ENCODE data around the gene TMSB4X.
"Not testable (repeated sequence)": the region's sequence is repeated elsewhere in the genome, so short reads cannot be mapped to it uniquely, and the experiment has no call there.

The TMSB4X gene

DNA sequence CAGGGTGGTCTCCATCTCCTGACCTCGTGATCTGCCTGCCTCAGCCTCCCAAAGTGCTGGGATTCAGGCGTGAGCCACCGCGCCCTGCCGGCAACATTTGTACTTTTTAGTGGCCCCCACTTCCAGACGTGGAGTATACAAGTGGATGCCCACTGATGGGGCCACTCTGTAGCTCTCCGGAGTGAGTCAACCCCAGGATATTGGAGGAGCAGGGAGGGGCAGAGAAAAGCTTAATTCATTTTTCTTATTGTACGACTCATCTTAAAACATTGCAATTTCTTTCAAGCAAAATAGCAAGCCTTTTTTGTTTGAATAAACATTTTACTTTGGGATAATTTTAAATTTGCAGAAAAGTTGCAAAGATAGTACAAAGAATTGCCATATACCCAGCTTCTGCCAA is 34.9 kb downstream of the TMSB4X start:
- Histone ChIP-seq H3K27ac (ENCODE audit: low read depth, low read length) (no peak overlapping the region), H3K27me3 (ENCODE audit: control insufficient read depth, insufficient read depth, low read length) (no peaks in the 10 kb centered on the region), H3K4me1 (ENCODE audit: control insufficient read depth, insufficient read depth, low read length) (peaks cover 28% of the 10 kb centered on the region)

GRCh38 chrX:13010546-13010945 is 35.6 kb downstream of the TMSB4X start:
- peaks cover 29% of the 10 kb centered on the region for H3K4me1 ChIP-seq (ENCODE audit: control insufficient read depth, insufficient read depth, low read length)
- no peaks in the 10 kb centered on the region for H3K36me3 ChIP-seq (ENCODE audit: control insufficient read depth, insufficient read depth, low read length)
- H3K4me3 ChIP-seq (ENCODE audit: low read depth, low read length): no peak overlapping the region
- no peak overlapping the region for H3K27ac ChIP-seq (ENCODE audit: low read depth, low read length)
- H3K27me3 ChIP-seq (ENCODE audit: control insufficient read depth, insufficient read depth, low read length): no peaks in the 10 kb centered on the region
- H3K9ac ChIP-seq (ENCODE audit: low read depth, low read length): no peak overlapping the region
- no peaks in the 10 kb centered on the region for H3K9me3 ChIP-seq (ENCODE audit: control insufficient read depth, insufficient read depth, low read length)

More for the DNA sequence above, 34.9 kb downstream of the TMSB4X start:
- no peaks in the 10 kb centered on the region for H3K9me3 ChIP-seq (ENCODE audit: control insufficient read depth, insufficient read depth, low read length)
- H3K9ac ChIP-seq (ENCODE audit: low read depth, low read length): no peak overlapping the region
- no peak overlapping the region for H3K4me3 ChIP-seq (ENCODE audit: low read depth, low read length)
- H3K36me3 ChIP-seq (ENCODE audit: control insufficient read depth, insufficient read depth, low read length): no peaks in the 10 kb centered on the region

DNA sequence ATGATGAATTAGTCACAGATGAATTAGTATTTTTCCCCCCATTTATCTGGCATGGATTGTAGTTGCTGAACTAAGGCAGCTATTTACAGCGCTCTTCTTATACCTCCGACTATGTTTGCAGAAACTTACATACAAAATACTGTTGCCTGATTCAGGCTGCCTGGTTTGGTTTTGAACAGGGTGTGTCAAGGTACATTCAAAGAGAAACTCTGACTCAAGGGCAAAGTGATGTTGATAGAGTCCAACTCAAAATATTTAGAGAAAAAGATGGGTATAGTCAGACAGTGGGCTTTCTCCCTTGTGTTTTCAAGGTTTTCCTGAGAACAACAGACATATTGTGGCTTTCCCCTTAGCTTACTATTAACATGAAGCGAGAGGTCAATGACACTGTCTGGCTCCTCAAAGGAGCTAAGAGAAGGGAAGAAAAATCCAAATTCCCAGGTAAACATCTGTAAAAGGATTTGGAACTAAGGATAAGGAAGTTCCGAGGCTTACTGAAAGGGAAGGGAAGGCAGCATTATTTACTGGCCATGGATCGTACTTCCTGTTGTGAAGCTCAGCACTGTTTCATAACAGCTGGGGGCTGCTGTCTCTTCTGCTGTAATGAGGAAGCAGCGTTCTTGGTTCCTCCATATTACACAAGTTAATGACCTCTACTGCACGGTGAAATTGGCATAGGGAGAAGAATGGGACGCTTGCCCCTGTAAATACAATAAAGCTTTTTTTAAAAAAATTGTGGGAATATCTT is 38.6 kb downstream of the TMSB4X start:
- no peaks in the 10 kb centered on the region for H3K27me3 ChIP-seq (ENCODE audit: control insufficient read depth, insufficient read depth, low read length)
- no peaks in the 10 kb centered on the region for H3K36me3 ChIP-seq (ENCODE audit: control insufficient read depth, insufficient read depth, low read length)
- H3K9ac ChIP-seq (ENCODE audit: low read depth, low read length): no peak overlapping the region
- no peak overlapping the region for H3K27ac ChIP-seq (ENCODE audit: low read depth, low read length)
- H3K4me3 ChIP-seq (ENCODE audit: low read depth, low read length): no peak overlapping the region
- peaks cover 21% of the 10 kb centered on the region for H3K4me1 ChIP-seq (ENCODE audit: control insufficient read depth, insufficient read depth, low read length)
- H3K9me3 ChIP-seq (ENCODE audit: control insufficient read depth, insufficient read depth, low read length): no peaks in the 10 kb centered on the region

DNA sequence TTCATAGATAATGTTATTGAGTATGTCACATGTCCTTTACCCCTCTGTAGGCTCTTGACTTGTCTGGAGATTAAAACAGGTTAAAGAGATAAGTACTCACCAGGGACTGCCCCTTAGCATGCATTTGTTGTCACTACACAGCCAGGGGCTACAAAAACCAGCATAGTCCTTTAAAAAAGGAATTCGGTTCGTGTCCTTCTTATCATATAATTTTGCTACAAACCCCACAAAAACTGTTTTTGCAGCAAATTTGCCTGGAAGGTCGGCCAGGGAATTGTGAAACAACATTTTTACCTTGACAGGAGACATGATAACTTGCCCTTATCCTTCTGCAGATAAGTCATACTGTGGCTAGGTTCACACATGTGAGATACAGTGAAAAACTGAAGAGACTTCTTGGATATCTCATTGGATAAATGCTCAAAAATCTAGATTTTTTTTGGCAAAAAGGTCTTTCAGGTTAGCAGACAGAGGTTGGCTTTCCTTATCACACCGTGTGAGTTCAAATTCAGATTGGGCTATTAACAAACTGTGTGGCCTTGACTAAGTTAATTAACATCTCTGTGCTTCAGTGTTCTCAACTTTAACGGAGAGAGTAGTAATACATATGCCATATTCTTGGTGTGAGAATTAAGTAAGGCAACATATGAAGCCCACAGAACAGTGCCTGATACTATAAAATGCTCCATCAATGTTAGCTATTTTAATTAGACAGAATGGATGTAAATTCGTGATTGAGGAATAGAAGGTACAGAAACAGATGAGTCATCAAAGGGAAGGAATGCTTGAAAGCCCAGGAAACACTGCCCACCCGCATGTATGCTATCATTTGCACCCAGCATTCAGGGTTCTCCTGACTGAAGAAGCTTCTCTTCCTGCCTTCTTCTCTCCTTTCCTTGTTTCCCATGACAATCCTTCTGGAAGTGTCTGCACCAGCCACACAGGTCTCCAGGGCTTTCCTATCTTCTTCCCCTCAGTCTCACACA is 39.5 kb downstream of the TMSB4X start:
- H3K36me3 ChIP-seq (ENCODE audit: control insufficient read depth, insufficient read depth, low read length): no peaks in the 10 kb centered on the region
- no peak overlapping the region for H3K9ac ChIP-seq (ENCODE audit: low read depth, low read length)
- no peak overlapping the region for H3K4me3 ChIP-seq (ENCODE audit: low read depth, low read length)
- H3K4me1 ChIP-seq (ENCODE audit: control insufficient read depth, insufficient read depth, low read length): peaks cover 21% of the 10 kb centered on the region
- H3K9me3 ChIP-seq (ENCODE audit: control insufficient read depth, insufficient read depth, low read length): no peaks in the 10 kb centered on the region
- H3K27me3 ChIP-seq (ENCODE audit: control insufficient read depth, insufficient read depth, low read length): no peaks in the 10 kb centered on the region
- H3K27ac ChIP-seq (ENCODE audit: low read depth, low read length): no peak overlapping the region

DNA sequence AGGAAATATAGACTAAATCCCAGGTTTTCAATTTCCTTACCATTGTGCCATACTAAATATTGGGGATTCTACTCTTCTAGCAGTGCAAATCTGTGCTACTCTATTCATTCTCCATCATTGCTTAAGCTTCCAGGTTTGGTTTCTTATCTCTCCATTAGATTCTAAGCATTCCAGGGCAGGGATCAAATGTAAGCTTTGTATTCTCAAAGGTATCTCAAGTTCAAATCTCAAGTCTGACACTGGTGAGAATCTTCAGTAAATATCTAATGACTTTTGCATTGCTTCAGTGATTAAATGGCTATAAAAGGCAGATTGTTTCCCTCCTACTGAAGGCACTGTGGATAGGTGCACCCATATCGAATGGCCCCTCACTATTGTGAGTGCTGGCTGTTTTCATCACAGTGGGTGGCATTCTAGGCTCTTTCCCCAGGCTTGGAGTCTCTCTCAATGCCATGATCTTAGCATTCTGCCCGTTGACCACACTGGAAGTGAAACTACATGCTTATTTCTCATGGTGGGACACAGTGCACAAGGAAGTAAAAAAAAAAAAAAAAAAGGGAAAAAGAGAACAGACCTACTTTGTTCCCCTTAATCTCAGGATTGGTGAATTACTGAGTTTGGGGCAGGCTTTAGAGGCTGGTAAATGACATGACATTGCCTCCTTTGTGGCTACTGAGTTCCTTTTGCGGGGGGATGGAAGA is 40.8 kb downstream of the TMSB4X start:
- Histone ChIP-seq H3K9me3 (ENCODE audit: control insufficient read depth, insufficient read depth, low read length) (no peaks in the 10 kb centered on the region), H3K4me1 (ENCODE audit: control insufficient read depth, insufficient read depth, low read length) (peaks cover 21% of the 10 kb centered on the region), H3K27ac (ENCODE audit: low read depth, low read length) (no peak overlapping the region), H3K4me3 (ENCODE audit: low read depth, low read length) (no peak overlapping the region), H3K27me3 (ENCODE audit: control insufficient read depth, insufficient read depth, low read length) (no peaks in the 10 kb centered on the region), H3K36me3 (ENCODE audit: control insufficient read depth, insufficient read depth, low read length) (no peaks in the 10 kb centered on the region), H3K9ac (ENCODE audit: low read depth, low read length) (no peak overlapping the region)

DNA sequence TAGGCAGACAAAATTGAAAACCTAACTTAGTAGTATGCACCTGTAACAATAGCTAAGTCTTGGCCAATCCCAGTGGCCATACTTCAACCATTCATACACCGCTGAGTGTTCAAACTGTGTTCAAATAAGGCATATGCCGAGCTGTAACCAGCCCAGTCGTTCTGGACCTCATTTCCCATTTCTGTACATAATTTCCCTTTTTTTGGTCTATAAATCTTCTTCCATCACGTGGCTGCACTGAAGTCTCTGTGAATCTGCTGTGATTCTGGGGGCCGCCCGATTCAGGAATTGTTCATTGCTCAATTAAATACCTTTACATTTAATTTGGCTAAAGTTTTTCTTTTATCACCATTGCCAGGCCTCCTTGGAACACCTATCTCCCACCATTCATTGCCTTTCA is 41.8 kb downstream of the TMSB4X start:
- peaks cover 21% of the 10 kb centered on the region for H3K4me1 ChIP-seq (ENCODE audit: control insufficient read depth, insufficient read depth, low read length)
- not testable (repeated sequence) for H3K4me3 ChIP-seq (ENCODE audit: low read depth, low read length); H3K36me3 ChIP-seq (ENCODE audit: control insufficient read depth, insufficient read depth, low read length); H3K9ac ChIP-seq (ENCODE audit: low read depth, low read length); H3K9me3 ChIP-seq (ENCODE audit: control insufficient read depth, insufficient read depth, low read length); H3K27ac ChIP-seq (ENCODE audit: low read depth, low read length); H3K27me3 ChIP-seq (ENCODE audit: control insufficient read depth, insufficient read depth, low read length)

GRCh38 chrX:13022926-13023325 is 48.0 kb downstream of the TMSB4X start:
- no peaks in the 10 kb centered on the region for H3K27me3 ChIP-seq (ENCODE audit: control insufficient read depth, insufficient read depth, low read length)
- no peaks in the 10 kb centered on the region for H3K9me3 ChIP-seq (ENCODE audit: control insufficient read depth, insufficient read depth, low read length)
- no peak overlapping the region for H3K9ac ChIP-seq (ENCODE audit: low read depth, low read length)
- no peaks in the 10 kb centered on the region for H3K36me3 ChIP-seq (ENCODE audit: control insufficient read depth, insufficient read depth, low read length)
- H3K27ac ChIP-seq (ENCODE audit: low read depth, low read length): no peak overlapping the region
- no peak overlapping the region for H3K4me3 ChIP-seq (ENCODE audit: low read depth, low read length)
- H3K4me1 ChIP-seq (ENCODE audit: control insufficient read depth, insufficient read depth, low read length): peaks cover 15% of the 10 kb centered on the region

DNA sequence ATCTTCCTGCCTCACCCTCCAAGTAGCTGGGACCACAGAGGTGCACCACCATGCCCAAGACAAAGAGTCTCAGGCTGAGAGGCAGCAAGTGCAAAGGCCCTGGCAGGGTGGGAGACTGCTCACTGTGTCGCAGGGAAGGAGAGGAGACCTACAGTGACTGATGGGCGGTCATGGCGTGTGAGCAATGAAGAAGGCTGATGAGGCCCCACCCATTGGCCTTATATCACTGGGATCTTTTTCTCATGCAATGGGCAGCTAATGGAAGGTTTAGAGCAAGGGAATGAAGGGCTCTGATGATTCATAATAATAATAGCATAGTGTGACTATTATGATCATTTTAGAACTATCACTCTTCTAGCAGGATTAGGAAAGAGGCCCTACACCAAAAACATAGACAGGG is 48.7 kb downstream of the TMSB4X start:
- no peaks in the 10 kb centered on the region for H3K36me3 ChIP-seq (ENCODE audit: control insufficient read depth, insufficient read depth, low read length)
- no peaks in the 10 kb centered on the region for H3K9me3 ChIP-seq (ENCODE audit: control insufficient read depth, insufficient read depth, low read length)
- H3K9ac ChIP-seq (ENCODE audit: low read depth, low read length): no peak overlapping the region
- no peak overlapping the region for H3K4me3 ChIP-seq (ENCODE audit: low read depth, low read length)
- H3K4me1 ChIP-seq (ENCODE audit: control insufficient read depth, insufficient read depth, low read length): peaks cover 17% of the 10 kb centered on the region
- no peaks in the 10 kb centered on the region for H3K27me3 ChIP-seq (ENCODE audit: control insufficient read depth, insufficient read depth, low read length)
- H3K27ac ChIP-seq (ENCODE audit: low read depth, low read length): no peak overlapping the region

DNA sequence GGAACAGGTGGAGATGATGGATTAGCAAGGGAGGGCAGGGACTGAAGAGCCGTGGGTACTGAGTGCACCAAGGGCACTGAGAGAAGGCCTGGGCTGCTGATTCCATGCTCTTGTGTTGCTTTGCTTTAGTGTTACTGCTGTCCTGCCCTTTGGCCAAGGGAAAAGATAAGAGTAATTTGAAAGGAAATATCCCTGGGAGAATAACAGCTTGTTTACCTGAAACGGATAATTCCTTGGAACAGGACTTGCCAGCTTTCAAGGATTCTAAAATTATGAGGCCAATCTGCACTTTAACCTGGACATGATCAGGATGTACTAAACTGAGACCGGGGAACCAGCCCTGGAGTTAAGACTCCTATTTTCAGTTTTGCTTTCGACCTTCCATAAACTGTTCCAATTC is 49.1 kb downstream of the TMSB4X start:
- H3K4me3 ChIP-seq (ENCODE audit: low read depth, low read length): no peak overlapping the region
- peaks cover 21% of the 10 kb centered on the region for H3K4me1 ChIP-seq (ENCODE audit: control insufficient read depth, insufficient read depth, low read length)
- H3K9me3 ChIP-seq (ENCODE audit: control insufficient read depth, insufficient read depth, low read length): no peaks in the 10 kb centered on the region
- H3K36me3 ChIP-seq (ENCODE audit: control insufficient read depth, insufficient read depth, low read length): no peaks in the 10 kb centered on the region
- H3K27me3 ChIP-seq (ENCODE audit: control insufficient read depth, insufficient read depth, low read length): no peaks in the 10 kb centered on the region
- no peak overlapping the region for H3K9ac ChIP-seq (ENCODE audit: low read depth, low read length)
- H3K27ac ChIP-seq (ENCODE audit: low read depth, low read length): no peak overlapping the region

DNA sequence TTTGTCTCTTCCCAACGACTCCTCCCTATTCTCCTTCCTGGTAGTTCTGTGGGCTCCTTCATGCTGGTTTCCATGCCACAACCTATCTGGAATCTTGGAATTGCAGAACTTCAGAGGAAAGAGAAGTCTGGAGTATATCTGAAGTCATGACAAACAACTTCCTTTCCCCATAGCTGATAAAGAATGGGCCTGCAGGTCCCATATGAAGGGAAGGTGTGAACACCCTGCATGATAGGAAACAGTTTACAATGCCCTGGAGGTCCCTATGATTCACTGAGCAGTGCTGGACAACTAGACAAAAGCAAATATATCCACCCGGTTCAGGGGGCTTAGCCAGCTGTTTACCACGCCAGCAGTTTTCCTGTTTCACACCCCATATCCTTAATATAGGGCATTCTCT is 50.1 kb downstream of the TMSB4X start:
- Histone ChIP-seq H3K9ac (ENCODE audit: low read depth, low read length) (no peak overlapping the region), H3K9me3 (ENCODE audit: control insufficient read depth, insufficient read depth, low read length) (no peaks in the 10 kb centered on the region), H3K36me3 (ENCODE audit: control insufficient read depth, insufficient read depth, low read length) (no peaks in the 10 kb centered on the region), H3K4me3 (ENCODE audit: low read depth, low read length) (no peak overlapping the region), H3K27me3 (ENCODE audit: control insufficient read depth, insufficient read depth, low read length) (no peaks in the 10 kb centered on the region), H3K27ac (ENCODE audit: low read depth, low read length) (no peak overlapping the region), H3K4me1 (ENCODE audit: control insufficient read depth, insufficient read depth, low read length) (peaks cover 31% of the 10 kb centered on the region)
